OCI-LY1 (cell line): ENCODE measurements around the gene PDLIM4.

Experiments
- CTCF ChIP-seq: fragments of 200-600 bp; sonication (generic), shearing (Covaris generic); IDR thresholded peaks from 2 replicates; pipeline ENCODE4 v1.5.1; 2017; ENCODE audit warnings: mild to moderate bottlenecking, antibody characterized with exemption, low read length, moderate library complexity, mixed read lengths
- EZH2 ChIP-seq: fragments of 200-600 bp; sonication (generic), shearing (Covaris generic); IDR thresholded peaks from 2 replicates; pipeline ENCODE4 v1.8.0; 2017; ENCODE audit warnings: borderline replicate concordance, mixed run types, mild to moderate bottlenecking, antibody characterized with exemption, low read length, moderate library complexity, mixed read lengths

- no peak for TF ChIP-seq CTCF
- TF ChIP-seq EZH2: no peak
Observed at GRCh38 chr5:132221781-132222648, 35.5 kb upstream of the PDLIM4 start.
